Measurements from ENCODE around the gene SEC61B.

DNA sequence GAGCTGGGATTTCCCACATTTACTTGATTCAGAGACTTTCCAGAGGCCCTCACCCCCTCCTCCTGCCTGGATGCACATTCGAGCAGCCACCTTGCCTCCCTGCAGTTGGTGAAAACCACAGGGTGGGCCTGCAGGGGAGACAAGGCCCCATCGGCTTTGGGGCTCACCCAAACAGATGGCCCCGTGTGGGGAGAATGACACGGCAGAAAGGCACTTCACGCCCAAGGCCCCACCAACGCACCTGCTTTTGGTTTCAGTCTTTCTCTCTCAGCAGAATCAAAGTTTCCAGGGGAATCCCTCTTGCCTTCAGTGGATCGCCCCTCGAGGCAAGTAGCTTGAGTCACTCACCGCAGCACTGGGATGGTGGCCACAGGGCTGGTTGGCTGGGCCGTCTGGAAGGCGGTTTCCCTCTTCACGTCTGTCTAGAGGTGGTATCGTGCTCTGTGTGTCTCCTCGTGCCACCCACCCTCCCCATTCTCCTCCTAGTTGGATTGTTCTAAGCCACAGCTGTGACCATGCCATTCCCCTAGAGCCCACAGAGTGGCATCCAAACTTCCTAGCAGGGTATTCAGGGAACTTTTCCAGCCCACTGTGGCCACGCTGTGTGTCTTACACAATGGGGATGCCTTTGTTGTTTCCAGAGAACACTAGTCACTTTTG lies 31.8 kb downstream of the SEC61B start:
- TF ChIP-seq, protein P1, sequence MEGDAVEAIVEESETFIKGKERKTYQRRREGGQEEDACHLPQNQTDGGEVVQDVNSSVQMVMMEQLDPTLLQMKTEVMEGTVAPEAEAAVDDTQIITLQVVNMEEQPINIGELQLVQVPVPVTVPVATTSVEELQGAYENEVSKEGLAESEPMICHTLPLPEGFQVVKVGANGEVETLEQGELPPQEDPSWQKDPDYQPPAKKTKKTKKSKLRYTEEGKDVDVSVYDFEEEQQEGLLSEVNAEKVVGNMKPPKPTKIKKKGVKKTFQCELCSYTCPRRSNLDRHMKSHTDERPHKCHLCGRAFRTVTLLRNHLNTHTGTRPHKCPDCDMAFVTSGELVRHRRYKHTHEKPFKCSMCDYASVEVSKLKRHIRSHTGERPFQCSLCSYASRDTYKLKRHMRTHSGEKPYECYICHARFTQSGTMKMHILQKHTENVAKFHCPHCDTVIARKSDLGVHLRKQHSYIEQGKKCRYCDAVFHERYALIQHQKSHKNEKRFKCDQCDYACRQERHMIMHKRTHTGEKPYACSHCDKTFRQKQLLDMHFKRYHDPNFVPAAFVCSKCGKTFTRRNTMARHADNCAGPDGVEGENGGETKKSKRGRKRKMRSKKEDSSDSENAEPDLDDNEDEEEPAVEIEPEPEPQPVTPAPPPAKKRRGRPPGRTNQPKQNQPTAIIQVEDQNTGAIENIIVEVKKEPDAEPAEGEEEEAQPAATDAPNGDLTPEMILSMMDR (conservative IDR thresholded peaks at IDR 0.05), result no peak
- no peak for TF ChIP-seq ZFX (IDR thresholded peaks at IDR 0.05)
